Activated CD4-positive, alpha-beta T cell treated with anti-CD3 and anti-CD28 coated beads for 4 hours (primary cell): ENCODE measurements around the gene IL17RC.

ENCODE experiments used
- DNase-seq, 2 donors: peaks; one replicate each; pipeline ENCODE4 v3.0.0-alpha.2; 2020

The IL17RC gene

DNA sequence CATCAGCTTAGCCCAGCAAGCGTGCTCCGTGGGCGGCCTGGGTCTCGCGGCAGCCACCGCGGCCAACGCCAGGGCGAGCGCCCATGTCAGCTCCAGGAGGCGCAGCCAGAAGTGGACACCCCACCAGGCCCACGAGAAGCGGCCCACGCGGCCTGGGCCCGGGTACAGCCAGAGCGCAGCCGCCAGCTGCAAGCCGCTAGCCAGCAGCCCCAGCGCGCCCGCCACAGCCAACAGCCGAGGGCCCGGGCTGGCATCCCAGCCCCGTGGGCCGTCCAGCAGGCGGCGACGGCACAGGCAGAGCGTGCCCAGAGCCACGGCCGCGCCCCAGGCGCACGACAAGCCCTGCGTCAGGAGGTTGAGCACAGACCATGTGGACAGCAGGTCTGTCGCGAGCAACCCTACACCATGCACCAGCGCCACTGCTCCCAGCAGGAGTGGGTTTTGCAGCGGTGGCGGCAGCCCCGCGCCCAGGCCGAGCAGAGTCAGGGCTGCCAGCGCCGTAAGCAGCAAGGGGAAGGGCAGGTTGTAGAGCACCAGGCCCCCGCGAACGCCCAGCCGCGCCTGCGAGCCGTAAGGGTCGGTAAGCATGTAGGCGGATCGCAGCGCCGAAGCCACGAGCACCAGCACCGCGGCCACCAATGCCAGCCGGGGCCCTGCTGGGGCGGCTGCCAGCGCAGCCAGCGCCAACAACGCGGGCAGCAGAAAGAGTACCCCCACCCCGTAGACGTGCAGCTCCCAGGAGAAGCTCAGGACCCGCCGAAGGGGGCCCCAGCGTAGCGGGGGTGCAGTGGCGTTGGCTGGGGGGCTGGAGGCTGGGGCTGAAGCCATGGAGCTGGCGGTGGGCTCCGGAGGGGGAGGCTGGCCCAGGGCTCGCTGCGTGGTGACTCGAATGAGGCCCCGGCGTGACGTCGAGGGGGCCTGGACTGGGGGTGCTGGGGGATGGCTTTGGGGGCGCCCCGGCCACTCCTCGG lies 30.4 kb downstream of the IL17RC start:
- DNase-seq = no peak

DNA sequence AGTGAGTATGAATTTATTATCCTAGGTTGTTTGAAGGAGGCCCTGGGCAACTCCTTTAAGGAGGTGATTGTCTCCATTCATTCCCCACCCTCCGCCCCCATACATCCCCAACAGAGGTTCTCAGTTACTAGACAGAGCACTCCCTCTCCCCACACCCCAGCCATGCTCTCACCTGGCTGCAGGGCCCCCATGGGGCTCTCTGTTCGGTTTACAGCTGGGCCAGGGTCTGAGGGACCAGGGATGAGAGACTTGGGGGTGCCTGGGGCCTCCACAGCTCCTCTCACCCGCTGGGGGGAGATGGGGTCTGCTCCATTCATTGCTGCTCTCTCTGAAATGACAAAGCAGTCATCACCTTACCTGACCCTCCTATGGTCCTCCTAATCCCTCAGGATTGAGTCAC lies 31.7 kb downstream of the IL17RC start:
- no peak for DNase-seq

DNA sequence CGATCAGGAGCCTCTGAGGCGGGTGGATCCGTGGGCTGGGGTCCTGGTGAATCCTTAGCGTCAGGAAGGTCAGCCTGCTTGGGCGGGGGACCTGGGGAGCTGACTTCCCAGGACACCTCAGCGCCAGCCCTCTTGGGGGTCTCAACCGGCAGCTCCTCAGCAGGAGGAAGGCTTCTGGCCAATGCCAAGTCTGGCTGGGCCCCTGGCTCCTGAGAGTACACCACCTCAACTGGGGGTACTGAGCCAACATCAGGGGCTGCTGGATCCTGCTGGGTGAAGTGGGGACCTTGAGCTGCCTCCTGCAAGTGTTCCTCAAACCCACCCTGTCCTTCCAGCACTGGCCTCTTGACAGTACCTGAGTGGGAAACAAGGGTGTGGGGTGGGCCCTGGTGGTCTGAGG lies 32.2 kb downstream of the IL17RC start:
- DNase-seq = no peak

DNA sequence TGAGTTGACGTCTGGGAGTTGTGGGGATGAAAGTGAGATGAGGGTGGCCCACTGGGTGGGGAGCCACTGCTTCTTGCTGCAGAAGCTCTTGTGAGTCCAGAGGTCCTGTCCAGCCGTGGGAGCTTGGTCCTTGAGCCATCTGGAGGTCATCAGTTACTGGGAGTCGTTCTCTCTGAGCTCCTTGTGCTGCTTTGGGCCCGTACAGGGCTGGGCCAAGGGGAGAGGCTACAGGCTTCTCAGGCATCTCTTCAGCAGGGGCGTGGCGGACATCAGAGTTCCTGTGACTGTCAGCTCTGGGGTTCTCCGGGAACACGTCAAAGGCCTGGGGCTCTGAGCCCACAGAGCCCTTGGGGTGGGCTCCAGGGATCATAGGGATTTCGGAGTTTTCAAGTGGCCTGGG lies 32.7 kb downstream of the IL17RC start:
- DNase-seq = no peak

DNA sequence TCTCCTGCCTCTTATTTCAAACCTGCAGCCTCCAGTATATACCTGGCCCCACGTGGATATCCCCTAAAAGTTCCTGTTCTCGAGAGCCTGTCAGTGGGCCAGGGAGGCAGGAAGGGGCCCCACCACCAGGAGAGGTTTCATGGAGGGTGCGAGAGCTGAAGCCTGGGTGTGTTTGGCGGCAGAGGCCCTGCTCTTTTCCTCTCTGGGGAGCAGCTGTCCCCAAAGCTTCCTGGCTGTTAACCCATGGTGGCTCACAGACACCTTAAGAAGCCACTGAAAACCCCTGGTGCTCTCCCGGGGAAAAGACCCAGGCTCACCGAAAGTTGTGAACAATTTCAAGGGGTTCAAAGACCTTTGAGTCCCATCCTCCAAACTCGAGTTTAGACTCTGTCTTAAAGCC lies 34.2 kb downstream of the IL17RC start:
- no peak for DNase-seq

DNA sequence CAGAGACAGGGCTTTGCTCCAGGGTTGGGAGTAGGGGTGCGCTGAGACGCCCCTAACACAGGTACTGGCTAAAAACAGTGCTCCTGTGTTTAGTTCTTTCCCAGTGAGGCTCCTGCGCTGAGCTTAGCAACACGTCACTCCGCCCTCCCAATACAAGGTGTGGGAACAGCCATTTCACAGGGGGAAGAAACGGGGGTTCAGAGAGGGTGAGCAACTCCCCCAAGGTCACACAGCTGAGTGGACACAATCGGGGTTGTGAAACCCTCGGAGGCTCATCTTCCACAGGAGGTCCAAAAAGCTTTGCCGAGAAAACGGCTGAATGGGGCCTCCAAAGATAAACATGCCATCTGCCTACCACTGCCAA lies 34.7 kb downstream of the IL17RC start:
- DNase-seq = no peak

DNA sequence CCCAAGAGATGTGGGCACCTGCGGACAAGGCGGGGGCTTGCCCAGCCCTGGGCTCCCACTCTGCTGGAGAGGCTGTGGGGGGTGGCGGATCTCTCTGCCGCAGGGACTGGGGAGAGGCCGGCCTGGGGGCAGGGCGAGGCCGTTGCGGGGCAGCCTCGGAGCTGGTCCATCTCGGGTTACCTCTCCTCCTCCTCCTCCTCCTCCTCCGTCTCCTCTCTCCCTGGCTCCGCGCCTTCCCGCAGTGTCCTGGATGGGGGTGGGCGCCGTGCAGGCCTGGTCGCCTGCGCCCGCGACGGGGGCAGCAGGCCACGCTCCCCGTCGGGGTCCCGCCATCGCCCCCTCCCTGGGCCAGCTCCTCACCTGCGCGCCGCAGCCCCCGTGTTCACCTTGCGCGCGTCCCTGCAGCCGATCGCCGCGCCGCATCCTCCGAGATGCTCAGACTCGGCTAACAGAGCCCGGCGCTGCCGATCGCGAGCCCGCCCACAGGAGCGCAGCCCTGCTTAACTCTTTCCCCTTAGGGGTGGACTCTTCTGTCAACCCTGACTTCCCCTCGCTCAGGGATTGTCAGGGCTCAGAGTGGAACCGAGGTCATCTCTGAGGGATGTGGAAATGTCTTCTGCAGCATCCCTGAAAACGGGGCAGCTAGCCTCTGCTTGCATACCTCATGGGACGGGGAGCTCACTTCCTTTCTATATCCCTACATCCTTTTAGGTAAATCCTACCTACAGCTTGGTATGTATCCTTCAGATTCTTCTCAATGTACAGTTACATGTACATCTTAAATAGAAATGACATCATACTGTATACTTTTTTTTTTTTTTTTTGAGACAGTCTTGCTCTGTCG lies 35.3 kb downstream of the IL17RC start, which contains the start of gene PRRT3:
TSS of gene PRRT3 (minus strand) at position 447 of the 844 bp plus-strand sequence. CDS start 2,293 bp downstream, outside the sequence.
- peak; percentile 50 to 53 for DNase-seq

DNA sequence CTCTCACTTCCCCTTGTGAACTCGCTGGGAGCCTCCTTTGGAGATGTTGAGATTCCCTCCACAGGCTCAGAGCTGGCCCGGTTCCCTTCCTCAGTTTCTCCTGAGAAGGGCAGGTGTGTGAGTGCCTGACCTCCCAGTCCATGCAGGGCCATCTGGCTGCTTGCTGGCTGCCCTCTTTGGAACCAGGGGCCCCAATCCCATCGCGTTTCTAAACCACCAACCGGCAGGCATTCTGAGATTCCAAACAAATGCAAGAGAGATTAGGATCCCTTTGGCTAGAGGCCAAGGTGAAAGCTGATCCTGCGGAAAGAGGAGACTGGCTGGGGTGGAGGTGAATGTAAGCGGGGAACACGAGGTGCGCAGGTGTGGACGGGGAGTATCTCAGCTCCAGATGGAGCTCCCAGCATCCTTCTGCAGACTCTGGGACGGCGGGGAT lies 38.2 kb downstream of the IL17RC start:
- no peak for DNase-seq

DNA sequence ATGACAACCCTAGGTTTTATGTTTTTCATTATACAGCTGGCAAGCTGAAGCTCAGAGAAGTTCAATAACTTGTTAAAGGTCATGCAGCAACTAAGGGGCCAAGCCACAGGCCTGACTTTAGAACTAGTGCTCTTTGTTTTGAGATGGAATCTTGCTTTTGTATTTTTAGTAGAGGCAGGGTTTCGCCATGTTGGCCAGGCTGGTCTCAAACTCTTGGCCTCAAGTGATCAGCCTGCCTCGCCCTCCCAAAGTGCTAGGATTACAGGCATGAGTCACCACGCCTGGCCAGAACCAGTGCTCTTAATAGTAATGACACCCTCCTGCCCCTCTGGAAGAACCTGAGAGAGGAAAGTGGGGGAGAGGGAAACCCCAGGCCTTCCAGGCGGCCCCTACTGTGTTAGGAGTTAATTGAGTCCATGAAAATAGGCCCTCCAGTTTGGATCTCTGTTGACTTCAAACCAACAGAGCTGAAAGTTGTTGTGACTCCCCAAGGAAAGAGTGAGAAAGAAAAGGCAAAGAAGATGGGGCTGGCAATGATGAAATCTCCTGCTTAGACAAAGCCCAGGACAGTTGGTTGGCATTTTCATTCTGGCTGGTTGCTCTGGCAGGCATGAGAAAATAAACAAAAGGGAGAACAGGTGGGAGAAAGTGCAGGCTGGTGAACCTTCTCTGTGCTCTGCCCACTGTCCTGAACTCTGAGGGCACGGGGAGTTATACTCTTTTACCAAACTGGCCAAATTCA lies 38.9 kb downstream of the IL17RC start:
- no peak for DNase-seq

DNA sequence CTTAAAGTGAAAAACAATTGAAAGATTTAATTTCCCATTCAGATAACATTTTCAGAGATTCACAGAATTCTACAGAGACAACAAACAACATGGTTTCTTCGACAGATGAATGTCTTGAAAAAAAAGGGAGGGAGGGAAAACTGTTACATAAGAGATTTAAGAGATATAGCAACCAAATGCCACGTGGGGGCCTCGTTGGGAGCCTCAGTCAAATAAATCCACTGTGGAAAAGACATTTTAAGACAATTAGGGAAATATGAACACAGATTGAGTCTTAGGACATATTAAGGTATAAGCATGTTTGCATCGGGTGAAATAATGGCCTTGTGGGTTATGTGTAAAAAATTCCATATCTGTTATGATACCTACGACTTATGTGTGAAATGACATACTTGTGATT lies 40.3 kb downstream of the IL17RC start:
- no peak for DNase-seq

DNA sequence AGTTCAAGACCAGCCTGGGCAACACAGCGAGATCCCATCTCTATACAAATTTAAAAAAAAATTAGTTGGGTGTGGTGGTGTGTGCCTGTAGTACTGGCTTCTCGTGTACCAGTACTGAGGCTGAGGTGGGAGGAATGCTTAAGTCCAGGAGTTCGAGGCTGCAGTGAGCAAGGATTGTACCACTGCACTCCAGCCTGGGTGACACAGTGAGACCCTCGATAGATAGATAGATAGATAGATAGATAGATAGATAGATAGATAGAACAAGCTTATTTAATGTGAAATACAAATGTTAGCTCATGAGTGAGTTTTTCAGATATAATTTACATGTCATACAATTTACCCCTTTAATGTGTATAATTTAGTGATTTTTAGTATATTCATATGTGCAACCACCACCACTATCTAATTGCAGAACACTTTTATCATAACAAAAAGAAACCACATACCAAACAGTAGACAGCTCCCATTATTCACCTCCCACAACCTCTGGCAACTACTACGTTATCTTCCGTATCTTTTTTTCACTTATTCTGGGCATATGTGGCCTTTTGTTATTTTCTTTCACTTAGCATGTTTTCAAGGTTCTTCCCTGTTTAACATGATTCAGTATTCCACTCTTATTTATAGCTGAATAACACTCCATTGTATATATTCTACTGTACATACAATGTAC lies 48.4 kb downstream of the IL17RC start:
- no peak for DNase-seq

DNA sequence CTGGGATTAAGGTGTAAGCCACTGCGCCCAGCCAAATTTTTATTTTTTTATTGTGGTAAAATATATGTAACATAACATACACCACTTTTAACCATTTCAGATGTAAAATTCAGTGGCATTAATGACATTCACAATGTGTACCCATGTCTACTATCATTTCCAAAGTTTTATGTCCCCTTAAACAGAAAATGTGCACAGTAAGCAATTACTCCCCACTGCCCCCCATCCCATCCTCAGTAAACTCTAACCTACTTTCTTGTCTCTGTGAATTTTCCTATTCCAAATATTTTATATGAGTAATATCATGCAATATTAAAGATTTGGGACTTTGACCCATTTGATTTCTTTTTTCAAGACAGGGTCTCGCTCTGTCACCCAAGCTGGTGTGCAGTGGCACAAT lies 49.9 kb downstream of the IL17RC start:
- DNase-seq = no peak

DNA sequence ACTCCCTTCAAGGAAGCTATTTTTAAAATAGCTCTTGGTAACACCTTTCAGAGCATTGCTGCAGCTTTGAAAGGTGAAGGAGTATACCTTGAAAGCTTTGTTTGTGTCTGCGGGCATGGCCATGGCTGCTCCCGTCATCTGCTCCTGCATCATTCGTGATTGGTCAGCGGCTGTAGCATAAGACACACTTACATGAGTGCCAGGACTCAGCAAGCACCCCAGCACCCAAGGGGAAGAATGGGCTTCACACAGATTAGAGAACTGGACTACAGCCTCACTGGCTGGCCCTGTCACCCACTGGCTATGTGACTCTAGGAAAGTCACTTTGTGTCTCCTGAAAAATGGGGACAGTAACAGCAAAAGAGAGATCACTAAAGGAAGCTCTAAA lies 52.7 kb downstream of the IL17RC start:
- no peak for DNase-seq

DNA sequence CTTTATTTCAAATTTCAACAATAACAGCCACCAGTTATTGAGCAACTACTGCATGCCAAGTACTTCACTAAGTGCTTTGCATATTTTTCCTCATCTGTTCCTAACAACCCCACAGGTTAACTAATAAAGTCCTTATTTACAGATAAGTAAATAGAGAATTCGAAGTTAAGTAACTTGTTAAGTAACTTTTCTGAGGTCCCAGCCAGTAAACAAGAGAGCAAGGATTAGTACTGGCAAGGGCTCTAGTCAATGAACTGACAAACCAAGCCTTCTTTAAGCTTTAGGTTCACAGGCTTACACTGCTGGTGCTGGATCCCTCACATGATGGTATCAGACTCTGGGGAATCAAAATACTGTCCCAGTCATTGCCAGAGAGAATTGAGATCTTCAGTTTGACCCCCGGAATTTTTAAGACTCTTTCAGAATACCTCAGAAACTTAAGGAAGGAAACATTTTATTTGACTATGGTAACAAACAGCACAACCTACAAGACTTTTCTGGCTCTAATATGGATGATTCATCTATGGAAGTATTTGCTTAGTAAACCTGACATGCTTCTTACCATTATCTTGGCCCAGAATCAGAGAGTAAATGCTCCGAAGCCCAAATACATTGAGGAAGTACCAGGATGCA lies 53.2 kb downstream of the IL17RC start:
- no peak for DNase-seq

DNA sequence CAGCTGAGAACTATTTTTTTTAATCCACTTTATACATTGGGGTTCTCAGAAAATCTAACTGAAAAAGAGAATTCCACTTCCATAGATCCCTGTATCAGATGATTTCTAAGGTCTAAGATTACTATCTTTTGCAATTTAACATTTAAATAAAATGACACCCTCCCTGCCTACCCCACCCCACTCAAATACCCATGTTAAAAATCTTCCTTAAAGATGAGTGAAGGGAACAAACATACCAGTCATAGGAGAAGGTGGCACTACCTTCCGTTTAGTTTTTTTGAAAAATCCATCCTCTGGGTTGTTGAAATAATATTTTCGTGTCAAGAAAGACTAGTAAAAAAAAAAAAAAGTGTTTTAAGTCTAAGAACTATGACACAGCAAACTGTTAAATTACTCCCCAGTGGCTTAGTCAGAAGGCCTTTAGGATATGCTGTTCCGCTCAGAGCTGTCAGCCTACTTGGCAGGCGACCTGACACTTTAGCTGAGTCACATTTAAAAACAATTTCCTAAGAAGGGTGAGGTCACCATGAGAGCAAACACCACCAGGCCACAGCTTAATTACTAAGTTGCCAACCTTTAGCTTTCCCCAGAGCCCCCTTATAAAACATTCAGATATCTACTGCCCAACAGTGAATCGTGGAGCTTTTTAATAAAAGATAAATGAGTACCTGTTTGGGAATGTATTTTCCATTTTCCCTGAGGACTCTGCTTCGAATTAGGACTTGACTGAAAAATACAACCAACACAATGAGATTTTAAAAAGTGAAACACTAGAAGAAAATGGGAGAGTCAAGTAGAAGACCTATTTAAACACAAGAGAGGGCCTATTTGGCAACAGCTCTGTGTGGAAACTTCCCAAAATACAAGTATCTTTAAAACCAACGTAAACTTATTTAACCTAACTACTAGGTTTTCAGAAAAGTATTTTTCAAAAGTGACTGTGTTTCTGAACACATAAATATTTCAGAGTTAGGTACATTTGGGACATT lies 60.1 kb downstream of the IL17RC start:
- no peak for DNase-seq

DNA sequence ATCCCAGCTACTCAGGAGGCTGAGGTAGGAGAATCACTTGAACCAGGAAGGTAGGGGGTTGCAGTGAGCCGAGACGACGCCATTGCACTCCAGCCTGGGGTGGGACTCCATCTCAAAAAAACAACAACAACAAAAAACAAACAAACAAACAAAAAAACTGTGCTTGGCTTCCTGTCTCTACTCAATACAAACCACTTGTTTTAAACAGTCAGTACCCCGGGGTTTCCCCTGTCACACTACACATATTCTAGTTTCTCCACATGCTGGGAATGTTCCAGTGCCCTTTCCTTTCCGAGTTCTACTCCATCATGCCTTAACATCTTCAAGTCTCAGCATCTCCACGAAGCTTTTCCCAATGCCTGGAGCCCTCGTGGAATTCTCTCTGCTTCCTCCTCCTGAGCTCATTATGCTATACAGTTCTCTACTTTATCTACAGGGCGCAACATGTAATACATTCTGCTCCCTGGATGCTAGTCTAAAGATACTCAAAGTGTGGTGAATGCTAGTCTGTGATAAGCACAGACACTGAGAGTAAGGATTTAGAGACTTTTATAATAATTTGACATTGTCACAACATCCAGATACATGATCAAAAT lies 61.9 kb downstream of the IL17RC start:
- DNase-seq = no peak

DNA sequence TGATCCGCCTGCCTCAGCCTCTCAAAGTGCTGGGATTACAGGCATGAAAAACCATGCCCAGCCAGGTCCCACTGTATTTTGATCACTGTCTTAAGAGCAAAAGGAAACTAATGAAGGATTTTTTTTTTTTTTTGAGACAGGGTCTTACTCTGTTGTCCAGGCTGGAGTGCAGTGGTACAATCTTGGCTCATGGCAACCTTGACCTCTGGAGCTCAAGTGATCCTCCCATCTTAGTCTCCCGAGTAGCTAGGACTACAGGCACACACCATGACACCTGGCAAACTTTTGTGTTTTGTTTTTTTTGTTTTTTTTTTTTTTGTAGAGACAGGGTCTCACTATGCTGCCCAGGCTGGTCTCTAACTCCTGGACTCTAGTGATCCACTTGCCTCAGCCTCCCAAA lies 63.4 kb downstream of the IL17RC start:
- DNase-seq = no peak
